Measurements from ENCODE around the gene RAVER2.
A peak's percentile ranks its signal among the peaks of the same experiment; 100 is the strongest.
"Not testable (repeated sequence)": the region's sequence is repeated elsewhere in the genome, so short reads cannot be mapped to it uniquely, and the experiment has no call there.

Gene RAVER2

GRCh38 chr1:64814427-64814826 lies 69.6 kb downstream of the RAVER2 start:
- no peak for DNase-seq (ENCODE audit: low read depth)

GRCh38 chr1:64817364-64817763 lies 72.5 kb downstream of the RAVER2 start:
- not testable (repeated sequence) for DNase-seq (ENCODE audit: low read depth)

- not testable (repeated sequence) for DNase-seq (ENCODE audit: low read depth)
Observed at GRCh38 chr1:64820572-64820971, 75.7 kb downstream of the RAVER2 start.

GRCh38 chr1:64822621-64823020 lies 77.7 kb downstream of the RAVER2 start:
- no peak for DNase-seq (ENCODE audit: low read depth)

GRCh38 chr1:64823691-64824476 lies 79.0 kb downstream of the RAVER2 start:
- DNase-seq (ENCODE audit: low read depth), result peak; percentile 10

GRCh38 chr1:64826991-64827390 lies 82.1 kb downstream of the RAVER2 start:
- no peak for DNase-seq (ENCODE audit: low read depth)

- no peak for DNase-seq (ENCODE audit: low read depth)
Observed at GRCh38 chr1:64828829-64829228, 84.0 kb downstream of the RAVER2 start.

- DNase-seq (ENCODE audit: low read depth), result no peak
Observed at GRCh38 chr1:64829411-64830029, 84.6 kb downstream of the RAVER2 start.

GRCh38 chr1:64830030-64830651 lies 85.3 kb downstream of the RAVER2 start:
- no peak for DNase-seq (ENCODE audit: low read depth)

- no peak for DNase-seq (ENCODE audit: low read depth)
Observed at GRCh38 chr1:64834734-64835133, 89.9 kb downstream of the RAVER2 start.

GRCh38 chr1:64836802-64837201 lies 91.9 kb downstream of the RAVER2 start:
- DNase-seq (ENCODE audit: low read depth), result no peak

GRCh38 chr1:64838486-64838885 lies 93.6 kb downstream of the RAVER2 start:
- DNase-seq (ENCODE audit: low read depth), result no peak

GRCh38 chr1:64839261-64839660 lies 94.4 kb downstream of the RAVER2 start:
- no peak for DNase-seq (ENCODE audit: low read depth)

- no peak for DNase-seq (ENCODE audit: low read depth)
Observed at GRCh38 chr1:64839732-64840405, 95.0 kb downstream of the RAVER2 start.

- DNase-seq (ENCODE audit: low read depth), result no peak
Observed at GRCh38 chr1:64841330-64842065, 96.6 kb downstream of the RAVER2 start.

GRCh38 chr1:64842224-64842623 lies 97.3 kb downstream of the RAVER2 start:
- no peak for DNase-seq (ENCODE audit: low read depth)

- DNase-seq (ENCODE audit: low read depth), result no peak
Observed at GRCh38 chr1:64843675-64844074, 98.8 kb downstream of the RAVER2 start.

GRCh38 chr1:64844175-64844574 lies 99.3 kb downstream of the RAVER2 start:
- DNase-seq (ENCODE audit: low read depth), result no peak

- DNase-seq (ENCODE audit: low read depth), result no peak
Observed at GRCh38 chr1:64844609-64845008, 99.7 kb downstream of the RAVER2 start.

GRCh38 chr1:64845831-64846425 lies 101.1 kb downstream of the RAVER2 start:
- no peak for DNase-seq (ENCODE audit: low read depth)

GRCh38 chr1:64846573-64847430 lies 101.9 kb downstream of the RAVER2 start:
- no peak for DNase-seq (ENCODE audit: low read depth)
